22Rv1 (cell line): Measurements from ENCODE around the gene APEH.
A peak's percentile ranks its signal among the peaks of the same experiment; 100 is the strongest.

Source experiments
- H3K27ac ChIP-seq: fragments of 450-650 bp; 2 replicates; pipeline ENCODE4 v1.5.1; 2017
- CTCF ChIP-seq: fragments of 450-650 bp; IDR thresholded peaks from 2 replicates; pipeline ENCODE4 v1.5.1; 2017; ENCODE audit warnings: mild to moderate bottlenecking
- ZFX ChIP-seq: fragments of 450-650 bp; IDR thresholded peaks from 2 replicates; pipeline ENCODE4 v1.6.1; 2017; ENCODE audit warnings: antibody characterized with exemption, borderline replicate concordance

APEH gene

DNA sequence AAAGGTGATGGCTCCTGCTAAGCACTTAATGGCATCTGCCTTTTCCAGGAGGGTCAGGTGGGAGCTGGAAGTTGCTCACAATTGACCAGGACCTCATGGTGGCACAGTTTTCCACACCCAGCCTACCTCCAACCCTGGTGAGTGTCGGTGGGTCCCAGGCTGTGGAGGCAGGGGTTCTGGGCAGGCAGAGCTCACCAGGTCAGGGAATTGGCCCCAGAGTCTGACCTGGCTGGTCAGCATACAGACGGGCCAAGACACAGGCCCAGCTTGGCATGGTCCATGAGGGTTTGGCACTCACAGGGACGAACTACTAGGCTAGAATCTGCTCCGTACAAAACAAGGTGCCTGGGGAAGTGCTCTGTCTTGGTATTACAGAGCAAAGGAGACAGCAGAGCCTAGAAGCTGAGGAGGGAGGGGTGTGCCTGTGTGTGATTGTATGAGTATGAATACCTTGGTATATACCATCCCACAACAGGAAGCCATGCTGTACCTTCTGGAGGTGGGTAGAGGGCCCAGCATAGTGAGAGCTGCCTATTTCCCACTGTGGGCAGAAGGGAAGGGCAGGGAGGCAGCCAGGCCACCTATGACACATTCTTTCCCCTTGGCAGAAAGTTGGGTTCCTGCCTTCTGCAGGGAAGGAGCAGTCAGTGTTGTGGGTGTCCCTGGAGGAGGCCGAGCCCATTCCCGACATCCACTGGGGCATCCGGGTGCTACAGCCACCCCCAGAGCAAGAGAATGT lies 6.5 kb downstream of the APEH start:
- TF ChIP-seq ZFX (no peak), CTCF (no peak)
- H3K27ac ChIP-seq: no peak overlapping the region

- no peak for TF ChIP-seq CTCF
- TF ChIP-seq ZFX: no peak
- no peak overlapping the region for H3K27ac ChIP-seq
These were observed 7.0 kb downstream of the APEH start for GRCh38 chr3:49681232-49681522.

DNA sequence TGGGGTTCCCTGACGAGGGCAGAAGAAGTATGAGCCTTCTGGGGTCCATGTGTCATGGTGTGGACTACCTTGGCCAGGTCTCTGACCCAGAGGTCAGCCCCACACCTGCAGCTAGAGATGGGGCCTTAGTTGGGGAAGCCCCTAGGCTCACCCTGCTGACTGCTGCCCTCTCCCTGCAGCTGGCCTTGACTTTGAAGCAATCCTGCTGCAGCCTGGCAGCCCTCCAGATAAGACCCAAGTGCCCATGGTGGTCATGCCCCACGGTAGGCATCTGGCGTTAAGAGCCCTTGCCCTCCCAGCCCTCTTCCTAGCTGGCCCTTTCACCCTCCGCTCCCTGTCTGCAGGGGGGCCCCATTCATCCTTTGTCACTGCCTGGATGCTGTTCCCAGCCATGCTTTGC lies 7.4 kb downstream of the APEH start:
- no peak overlapping the region for H3K27ac ChIP-seq
- TF ChIP-seq CTCF (no peak), ZFX (no peak)

DNA sequence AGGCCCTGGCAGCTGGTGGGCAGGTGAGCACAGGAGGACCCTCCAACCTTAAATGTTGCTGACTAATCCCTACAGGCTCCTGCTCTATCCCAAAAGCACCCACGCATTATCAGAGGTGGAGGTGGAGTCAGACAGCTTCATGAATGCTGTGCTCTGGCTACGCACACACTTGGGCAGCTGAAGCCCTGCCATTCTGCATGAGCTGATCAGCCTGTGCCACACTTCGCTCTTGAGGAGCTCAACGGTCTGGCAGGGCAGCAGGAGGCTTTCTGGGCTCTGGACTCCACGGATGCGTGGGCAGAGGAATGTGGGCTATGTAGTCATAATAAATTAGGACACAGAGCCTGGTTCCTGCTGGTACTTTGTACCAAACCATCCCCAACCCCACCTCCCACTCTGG lies 9.0 kb downstream of the APEH start:
- peak overlapping the region; percentile 15 for H3K27ac ChIP-seq
- TF ChIP-seq ZFX: no peak
- no peak for TF ChIP-seq CTCF

GRCh38 chr3:49684453-49684852 lies 10.3 kb downstream of the APEH start:
- H3K27ac ChIP-seq: peak overlapping the region; percentile 15; the same call in 1 of the 2 replicates

DNA sequence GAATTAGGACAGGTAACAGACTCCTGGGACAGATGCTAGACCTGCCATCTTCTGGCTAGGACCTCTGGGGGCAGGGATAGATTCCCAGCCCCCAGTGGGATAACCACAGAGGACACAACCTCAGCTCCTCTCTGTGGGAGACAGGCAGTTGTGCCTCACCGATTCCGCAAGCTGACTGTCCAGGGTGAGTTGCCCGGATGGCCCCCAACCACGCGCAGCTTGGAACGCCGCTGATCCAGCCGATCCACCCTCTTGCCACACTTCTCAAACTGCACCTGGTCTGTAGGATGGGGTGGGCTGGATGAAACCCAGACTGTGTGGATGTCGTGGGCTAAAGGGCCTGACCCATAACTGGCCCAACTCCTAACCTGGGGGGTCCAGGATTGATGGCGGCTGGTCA lies 11.0 kb downstream of the APEH start:
- H3K27ac ChIP-seq: peak overlapping the region; percentile 71; the same call in 1 of the 2 replicates

DNA sequence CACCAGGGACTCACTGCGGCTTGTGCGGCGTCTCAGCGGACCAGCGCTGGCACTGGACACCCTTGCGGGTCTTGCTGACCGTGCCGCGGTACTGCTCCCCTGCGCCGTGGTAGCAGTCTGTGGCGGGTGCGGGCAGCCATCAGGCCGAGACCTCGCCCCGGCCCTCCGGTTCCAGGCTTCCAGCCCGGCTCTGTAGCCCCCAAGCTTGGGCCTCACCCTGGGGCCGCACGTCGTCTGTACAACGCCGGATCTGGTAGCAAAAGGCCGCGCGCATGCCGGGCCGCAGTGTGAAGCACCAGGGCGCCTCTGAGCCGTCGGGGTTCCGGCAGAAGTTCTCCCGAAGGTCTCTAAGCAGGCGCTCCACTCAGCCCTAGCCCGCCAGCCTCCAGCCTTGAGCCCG lies 11.7 kb downstream of the APEH start:
- peak overlapping the region; percentile 71 for H3K27ac ChIP-seq

DNA sequence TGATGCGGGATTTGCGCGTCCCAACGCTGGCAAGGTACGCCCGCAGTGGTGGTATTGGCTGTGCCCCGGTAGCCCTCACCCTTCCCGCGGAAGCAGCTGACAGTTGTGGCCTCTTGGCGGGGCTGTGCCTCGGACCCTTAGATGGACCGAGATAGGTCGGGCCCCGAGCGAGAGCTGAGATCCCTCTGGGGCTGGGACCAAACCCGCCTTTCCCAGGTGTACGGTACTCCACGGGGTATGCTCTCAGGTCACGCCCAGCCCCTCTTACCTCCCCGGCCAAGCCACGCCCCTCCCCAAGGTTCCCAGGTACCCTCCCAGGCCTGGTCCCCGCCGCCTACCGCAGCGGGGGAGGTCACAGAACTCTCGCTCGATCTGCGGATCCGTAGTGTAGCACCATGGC lies 12.2 kb downstream of the APEH start:
- peak overlapping the region; percentile 71 for H3K27ac ChIP-seq

DNA sequence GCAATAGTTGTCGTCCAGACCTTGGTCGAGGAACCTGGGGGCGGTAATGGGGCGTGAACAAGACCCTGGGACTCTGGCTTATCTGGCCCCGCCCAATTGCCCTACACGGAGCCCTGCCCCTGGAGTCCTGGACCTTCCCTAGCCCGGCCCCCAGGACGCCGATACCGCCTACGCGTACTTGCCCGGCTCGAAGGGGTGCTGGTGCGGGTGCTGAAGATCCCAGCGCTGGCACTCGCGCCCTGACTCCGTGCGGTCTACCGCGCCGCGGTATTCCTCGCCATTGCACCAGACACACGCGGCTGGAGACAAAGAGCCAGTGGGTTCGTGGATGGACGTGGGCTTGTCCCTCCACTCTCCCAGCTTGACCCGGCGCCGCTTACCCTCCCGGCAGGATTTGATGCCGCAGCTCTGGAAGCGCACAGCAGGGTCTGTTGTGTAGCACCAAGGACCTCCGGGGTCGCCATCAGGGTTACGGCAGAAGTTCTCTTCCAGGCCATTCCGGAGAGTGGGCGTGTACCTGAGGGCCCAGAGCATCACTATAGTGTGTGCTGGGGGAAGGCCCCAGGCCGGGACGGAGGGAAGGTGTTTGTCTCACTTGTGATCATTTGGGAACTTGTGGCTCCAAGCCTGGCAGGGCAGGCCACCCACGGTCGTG lies 12.7 kb downstream of the APEH start:
- H3K27ac ChIP-seq: peak overlapping the region; percentile 71

DNA sequence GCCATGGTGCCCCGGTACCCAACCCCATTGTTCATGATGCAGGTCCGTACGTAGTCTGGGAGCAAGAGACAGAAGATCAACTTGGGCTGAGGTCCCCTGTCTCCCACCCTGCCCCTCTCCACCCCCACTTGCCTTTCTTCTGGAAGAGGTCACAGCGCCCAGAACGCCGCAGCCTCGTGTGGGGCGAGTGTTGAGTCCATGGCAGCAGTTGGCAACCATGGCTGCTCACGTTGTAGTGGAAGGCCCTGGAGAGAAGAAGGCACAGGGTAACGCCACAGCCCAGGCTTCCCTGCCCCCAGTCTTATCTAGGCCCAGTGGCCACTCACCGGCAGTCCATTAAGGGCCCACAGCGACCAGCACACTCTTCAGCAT lies 13.3 kb downstream of the APEH start:
- peak overlapping the region; percentile 71 for H3K27ac ChIP-seq

DNA sequence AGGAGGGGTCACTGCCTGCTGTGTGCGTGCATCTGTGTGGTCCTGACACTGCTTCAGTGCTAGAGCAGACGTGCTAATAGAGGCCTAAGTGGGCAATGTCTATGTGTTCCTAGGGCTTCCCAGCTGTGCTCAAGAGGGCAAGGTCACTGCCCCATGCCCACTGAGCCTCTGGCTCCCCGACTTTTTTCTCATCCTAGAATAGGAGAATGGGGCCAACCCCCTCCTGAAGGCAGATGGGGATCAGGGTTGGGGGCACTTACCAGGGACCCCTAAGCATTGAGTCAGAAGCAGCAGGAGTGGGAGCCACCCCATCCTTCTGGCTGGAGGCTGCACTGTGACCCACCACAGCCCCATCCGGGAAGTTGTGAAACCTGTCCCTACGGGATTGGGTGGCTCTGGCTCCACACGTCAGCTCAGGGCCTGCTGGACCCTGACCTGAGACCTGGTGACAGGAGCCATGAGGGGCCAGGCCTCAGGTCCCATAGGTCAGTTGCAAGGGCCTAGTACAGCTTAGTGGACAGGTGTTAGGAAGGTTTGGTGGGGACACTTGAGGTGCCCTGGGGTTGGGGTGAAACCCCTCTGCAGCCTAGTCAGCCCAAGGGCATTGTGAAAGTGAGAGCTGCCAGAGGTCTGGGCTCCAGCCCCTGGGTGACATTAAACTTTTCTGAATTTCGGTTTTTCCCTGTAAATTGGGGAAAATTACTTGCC lies 14.3 kb downstream of the APEH start:
- peak overlapping the region; percentile 71 for H3K27ac ChIP-seq
